ENCODE results near the gene GABRD.

GRCh38 chr1:1981142-1981500 is 38.0 kb upstream of the GABRD start:
- TF ChIP-seq POLR2A (IDR thresholded peaks at IDR 0.05), result no peak
- TF ChIP-seq, protein P1, sequence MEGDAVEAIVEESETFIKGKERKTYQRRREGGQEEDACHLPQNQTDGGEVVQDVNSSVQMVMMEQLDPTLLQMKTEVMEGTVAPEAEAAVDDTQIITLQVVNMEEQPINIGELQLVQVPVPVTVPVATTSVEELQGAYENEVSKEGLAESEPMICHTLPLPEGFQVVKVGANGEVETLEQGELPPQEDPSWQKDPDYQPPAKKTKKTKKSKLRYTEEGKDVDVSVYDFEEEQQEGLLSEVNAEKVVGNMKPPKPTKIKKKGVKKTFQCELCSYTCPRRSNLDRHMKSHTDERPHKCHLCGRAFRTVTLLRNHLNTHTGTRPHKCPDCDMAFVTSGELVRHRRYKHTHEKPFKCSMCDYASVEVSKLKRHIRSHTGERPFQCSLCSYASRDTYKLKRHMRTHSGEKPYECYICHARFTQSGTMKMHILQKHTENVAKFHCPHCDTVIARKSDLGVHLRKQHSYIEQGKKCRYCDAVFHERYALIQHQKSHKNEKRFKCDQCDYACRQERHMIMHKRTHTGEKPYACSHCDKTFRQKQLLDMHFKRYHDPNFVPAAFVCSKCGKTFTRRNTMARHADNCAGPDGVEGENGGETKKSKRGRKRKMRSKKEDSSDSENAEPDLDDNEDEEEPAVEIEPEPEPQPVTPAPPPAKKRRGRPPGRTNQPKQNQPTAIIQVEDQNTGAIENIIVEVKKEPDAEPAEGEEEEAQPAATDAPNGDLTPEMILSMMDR (IDR thresholded peaks at IDR 0.05), result no peak

Data from esophagus squamous epithelium (tissue), 4 donors.